OCI-M2 (cell line): ENCODE measurements around the gene C3orf49.

Source experiments
- DNase-seq: peaks from one replicate; lab custom pipeline; 2025; ENCODE audit not compliant: unreplicated experiment; lab: John Stamatoyannopoulos, UW

Gene C3orf49

DNA sequence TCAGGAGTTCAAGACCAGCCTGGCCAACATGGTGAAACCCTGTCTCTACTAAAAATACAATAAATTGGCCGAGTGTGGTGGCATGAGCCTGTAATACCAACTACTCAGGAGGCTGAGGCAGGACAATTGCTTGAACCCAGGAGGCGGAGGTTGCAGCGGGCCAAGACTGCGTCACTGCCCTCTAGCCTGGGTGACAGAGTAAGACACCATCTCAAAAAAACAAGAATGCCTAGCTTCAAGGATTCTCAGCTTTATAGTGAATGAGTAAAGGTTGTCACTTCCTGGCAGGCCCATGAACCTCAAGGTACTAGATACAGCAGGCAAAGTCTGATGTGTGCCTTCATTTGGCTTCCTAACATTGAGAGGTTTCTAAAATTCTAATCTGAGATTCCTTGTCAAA, 30.1 kb downstream of the C3orf49 start:
- no peak for DNase-seq

DNA sequence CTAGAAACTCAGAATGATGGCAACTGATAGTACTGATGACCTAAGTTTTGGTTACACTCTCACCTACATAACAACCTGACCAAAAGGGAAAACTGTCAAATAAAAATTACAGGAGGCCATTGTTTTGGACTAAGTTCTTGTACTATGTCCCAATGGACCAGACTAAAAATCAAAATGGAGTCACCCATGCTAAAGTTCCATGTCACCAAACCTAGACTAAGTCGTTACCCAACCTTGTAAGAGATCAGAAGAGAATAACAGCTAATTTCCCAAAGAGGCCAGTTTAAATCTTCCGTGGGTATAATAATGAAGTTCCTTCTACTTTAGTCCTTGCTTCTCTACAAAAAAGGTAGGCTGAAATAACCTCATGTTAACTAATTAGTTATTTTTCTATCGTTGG, 32.2 kb downstream of the C3orf49 start:
- no peak for DNase-seq

DNA sequence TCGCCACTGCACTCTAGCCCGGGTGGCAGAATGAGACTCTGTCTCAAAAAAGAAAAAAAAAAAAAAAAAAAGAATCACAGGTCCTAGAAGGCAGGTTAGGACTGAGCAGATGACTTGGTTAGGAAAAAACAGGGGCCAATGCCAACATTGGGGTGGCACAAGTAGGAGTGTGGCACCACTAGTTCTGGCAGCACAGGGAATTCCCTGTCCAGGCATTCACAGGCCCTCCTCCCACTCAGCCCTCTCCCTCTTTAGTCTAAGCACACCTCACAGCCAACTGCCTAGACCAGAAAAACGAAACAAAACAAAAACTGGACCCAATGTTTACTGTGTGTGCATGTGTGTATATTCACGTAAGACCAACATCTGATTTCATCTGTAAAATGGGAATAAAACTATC, 34.0 kb downstream of the C3orf49 start:
- no peak for DNase-seq

GRCh38 chr3:63855333-63855940, 36.3 kb downstream of the C3orf49 start:
- no peak for DNase-seq

DNA sequence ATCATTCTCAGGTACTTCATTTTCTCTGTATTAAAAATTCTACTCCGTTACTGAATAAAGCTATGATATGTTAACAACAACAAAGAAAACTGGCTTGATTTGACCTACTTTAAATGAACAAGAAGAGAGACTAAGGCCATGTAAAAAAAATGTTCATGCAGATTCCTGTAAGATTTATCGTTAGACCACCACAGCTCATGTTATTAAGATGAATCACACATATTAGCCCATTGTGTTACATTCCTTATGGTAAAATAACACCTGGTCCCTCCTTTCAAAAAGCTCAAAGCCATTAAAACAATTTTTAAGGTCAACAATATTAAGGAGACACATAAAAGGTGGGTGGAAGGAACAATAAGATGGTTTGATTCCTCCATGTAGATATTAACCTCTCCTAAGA, 38.2 kb downstream of the C3orf49 start:
- DNase-seq, result no peak

GRCh38 chr3:63860776-63861175, 41.7 kb downstream of the C3orf49 start:
- no peak for DNase-seq

GRCh38 chr3:63861306-63861705, 42.2 kb downstream of the C3orf49 start:
- no peak for DNase-seq

- no peak for DNase-seq
Observed at GRCh38 chr3:63862804-63863149, 43.7 kb downstream of the C3orf49 start.

DNA sequence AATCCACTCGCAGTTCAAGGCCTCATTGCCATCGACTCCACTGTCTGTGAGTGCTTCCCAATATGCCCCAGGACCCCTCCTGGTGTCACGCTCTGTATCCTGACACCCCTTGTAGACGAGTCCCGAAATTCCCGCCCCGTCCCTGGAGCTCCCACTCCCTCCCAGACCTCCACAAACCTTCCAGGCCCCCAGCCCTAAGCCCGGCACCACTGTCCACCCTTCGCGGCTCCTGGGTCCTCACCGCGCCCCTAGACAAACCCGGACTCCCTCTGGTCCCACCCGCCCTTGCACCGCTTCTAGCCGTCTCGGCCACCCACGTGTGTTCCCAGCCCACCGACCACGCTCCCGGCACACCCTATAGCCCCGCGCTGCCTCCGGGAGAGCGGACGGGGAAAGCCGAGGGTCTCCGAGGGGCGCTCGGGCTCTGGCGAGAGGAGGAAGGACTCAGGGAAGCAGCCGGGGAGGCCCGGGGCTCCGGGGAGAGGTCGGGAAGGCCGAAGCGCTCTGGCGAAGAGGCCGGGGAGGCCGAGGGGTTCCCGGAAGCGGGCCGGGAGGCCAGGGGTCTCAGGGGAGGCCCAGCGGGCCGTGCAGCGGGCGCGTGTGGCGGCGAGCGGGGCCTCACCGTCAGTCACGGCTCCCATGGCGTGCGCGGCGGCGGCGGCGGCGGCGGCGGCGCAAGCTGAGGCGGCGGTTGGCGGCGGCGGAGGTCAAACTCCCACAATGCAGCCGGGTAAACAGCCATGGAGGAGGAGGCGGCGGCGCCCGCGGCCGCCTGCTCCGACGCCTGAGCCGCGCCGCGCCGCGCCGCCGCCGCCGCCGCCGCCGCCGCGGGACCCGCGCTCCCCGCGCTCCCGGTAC, 44.3 kb downstream of the C3orf49 start, which contains the start of the genes ATXN7 and THOC7:
Gene ATXN7, plus strand, starts transcription at position 718 of the 858 bp plus-strand sequence. CDS start 48,732 bp downstream, outside the sequence.
Gene THOC7, minus strand, starts transcription at position 656 of the 858 bp plus-strand sequence. Its CDS starts 15 bp downstream, at position 641.
- no peak for DNase-seq

DNA sequence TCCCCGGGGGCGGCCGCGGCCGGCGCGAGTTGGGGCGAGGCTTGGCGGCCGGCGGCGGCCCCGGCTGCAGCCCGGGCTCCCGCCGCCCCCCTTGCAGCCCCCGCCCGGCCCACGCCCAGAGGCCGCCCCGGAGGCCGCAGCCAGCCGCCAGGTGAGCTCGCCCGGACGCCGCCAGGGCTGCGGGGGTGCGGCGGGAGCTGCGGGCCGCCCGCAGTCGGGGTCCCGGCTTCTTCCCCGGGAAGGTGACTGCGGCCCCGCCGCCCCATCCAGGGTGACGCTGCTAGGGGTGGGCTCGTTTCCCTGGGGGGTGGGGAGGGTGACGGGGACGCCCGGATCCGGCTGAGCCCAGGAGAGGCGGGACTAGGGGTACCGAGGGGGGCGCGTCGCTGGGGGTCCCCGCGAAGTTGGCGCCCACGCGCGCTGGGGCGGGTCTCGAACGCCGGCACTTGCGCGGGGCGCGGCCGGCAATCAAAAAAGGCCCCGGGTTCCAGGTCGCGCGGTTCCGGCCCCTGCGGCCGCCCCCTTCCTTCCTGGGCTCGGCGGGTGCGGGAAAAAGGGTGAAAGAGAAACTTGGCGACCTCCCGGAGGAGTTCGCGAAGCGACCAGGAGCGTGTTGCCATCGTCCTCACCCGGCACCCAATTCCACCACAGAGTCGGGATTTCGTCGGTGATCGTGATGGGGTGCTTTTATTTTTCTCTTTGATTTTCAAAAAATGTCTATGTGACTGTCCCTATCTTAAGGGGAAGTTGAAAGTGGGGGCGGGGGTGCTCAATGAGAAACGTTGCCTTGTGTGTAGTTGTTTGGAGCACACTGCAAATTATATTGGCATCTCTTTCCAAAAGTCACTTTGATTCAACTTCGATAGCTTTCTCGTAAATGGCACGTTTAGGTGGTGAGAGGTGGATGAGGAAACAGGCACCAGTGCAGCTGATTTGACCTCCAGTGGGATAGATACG, 45.2 kb downstream of the C3orf49 start:
- DNase-seq, result no peak

GRCh38 chr3:63864965-63865327, 45.8 kb downstream of the C3orf49 start:
- DNase-seq, result no peak

DNA sequence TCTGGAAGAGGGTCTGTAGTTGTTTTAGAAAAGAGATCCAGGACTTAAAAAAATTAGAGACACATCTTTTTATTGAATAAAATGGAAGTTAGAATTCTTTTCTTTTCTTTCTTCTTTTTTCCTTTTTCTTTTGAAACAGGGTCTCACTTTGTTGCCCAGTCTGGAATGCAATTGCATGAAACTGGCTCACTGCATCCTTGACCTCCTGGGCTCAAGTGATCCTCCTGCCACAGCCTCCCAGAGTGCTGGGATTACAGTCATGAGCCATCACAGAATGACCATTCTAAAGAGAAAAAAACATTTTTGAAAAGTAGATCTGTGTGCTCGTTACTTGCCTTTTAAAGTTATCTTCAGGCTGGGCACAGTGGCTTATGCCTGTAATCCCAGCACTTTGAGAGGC, 48.1 kb downstream of the C3orf49 start:
- no peak for DNase-seq

DNA sequence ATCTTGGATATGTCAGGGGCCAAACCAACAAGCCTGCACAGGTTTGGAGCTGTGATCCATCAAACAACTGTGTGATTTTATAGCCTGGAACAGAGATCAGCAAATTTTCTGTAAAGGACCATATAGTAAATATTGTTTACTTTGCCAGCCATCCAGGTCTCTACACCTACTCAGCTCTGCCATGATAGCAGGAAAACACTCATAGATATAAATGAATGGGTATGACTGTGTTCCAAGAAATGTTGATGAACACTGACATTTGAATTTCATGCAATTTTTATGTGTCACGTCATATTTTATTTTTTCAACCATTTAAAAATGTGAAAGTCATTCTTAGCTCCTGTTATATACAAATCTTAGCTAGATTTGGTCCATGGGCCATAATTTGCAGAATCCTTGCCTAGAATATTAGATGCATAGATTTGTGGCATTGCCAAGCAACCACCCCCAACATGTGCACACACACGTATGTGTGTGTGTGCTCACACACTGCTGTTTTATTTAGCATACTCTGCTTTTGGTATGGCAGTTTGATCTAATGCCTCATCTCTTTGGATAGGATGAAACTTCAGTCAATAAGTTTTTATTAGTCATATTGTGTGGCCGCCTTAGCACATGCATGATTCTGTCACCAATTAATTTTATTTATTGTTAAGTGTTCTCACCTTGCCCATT, 51.0 kb downstream of the C3orf49 start:
- no peak for DNase-seq

GRCh38 chr3:63870615-63871005, 51.5 kb downstream of the C3orf49 start:
- DNase-seq, result no peak

- DNase-seq, result no peak
Observed at GRCh38 chr3:63872135-63872924, 53.2 kb downstream of the C3orf49 start.

GRCh38 chr3:63874769-63875168, 55.7 kb downstream of the C3orf49 start:
- DNase-seq, result no peak

DNA sequence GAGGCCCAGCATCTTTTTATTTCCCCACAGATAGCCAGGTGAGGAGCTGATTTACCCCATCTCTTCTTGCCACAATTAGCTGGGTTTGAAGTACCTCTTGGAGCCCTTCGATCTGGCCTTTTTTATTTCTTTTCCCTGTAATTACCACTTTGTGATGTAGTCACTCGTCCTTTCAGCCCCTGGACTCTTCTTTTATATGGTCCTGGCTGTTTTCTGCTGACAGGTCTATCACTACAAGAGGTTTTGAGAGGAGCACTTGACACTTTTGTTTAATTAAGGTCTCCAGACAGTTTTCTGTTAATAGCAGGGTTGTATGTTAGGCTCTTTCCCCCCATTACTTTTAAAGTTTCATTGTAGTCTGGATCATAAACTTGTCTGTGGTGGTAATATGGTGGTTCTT, 56.4 kb downstream of the C3orf49 start:
- no peak for DNase-seq

GRCh38 chr3:63876260-63876659, 57.2 kb downstream of the C3orf49 start:
- DNase-seq, result no peak

DNA sequence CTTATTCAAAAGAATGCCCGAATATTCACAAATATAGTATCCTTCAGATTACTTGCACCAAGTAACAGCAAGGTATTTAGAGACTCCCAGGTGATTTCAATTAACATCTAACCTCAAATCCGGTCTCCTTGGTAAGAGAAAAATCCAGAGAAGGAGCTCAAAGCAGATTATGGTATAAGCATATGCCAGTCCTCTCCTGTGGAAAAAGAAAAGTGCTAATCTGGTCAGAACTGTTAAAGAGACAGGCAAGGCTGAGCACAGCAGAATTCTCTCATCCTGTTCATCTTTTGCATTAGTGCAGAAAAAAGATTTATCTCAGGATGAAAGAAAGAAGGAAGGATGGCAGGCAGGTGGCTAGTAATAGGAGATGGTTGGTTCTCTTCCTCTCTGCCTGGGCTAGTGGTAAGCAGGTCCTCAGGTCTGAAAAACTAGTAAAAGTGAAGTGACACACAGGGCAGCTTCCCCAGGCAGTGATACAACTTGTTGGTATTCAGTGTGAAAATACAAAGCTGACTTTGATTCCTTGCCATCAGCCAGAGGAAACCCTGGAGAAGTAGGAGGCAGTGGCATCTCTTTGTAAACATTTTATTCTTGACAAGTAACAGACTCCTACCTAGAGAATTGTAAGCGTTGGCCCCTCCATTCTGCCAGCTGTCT, 58.8 kb downstream of the C3orf49 start:
- no peak for DNase-seq
